Ovary (tissue), 3 donors: Measurements from ENCODE around the gene CLIC5.

Experiments used
- EP300 ChIP-seq: sonication (generic); formaldehyde crosslinking; IDR thresholded peaks from one replicate; pipeline ENCODE4 v1.6.1; 2017; ENCODE audit warnings: antibody characterized with exemption
- POLR2A ChIP-seq: fragments of 450-650 bp; IDR thresholded peaks from one replicate; pipeline ENCODE4 v1.6.1; 2017; ENCODE audit warnings: antibody characterized with exemption, mild to moderate bottlenecking, moderate library complexity
- TF ChIP-seq, protein P1 (sequence below), 3 donors: fragments of 450-650 bp in 2 of 3; fragments of 200-600 bp in 1 of 3; IDR thresholded peaks; one replicate each; pipeline versions ENCODE4 v1.5.1 to v1.8.0; 2016 to 2022; ENCODE audit warnings: antibody characterized with exemption in 3 of 3, mild to moderate bottlenecking in 1 of 3
- donor health status: DM: no; HTN: no; CAD: no.

GRCh38 chr6:46053039-46053933, 37.6 kb upstream of the CLIC5 start:
- TF ChIP-seq, protein P1, sequence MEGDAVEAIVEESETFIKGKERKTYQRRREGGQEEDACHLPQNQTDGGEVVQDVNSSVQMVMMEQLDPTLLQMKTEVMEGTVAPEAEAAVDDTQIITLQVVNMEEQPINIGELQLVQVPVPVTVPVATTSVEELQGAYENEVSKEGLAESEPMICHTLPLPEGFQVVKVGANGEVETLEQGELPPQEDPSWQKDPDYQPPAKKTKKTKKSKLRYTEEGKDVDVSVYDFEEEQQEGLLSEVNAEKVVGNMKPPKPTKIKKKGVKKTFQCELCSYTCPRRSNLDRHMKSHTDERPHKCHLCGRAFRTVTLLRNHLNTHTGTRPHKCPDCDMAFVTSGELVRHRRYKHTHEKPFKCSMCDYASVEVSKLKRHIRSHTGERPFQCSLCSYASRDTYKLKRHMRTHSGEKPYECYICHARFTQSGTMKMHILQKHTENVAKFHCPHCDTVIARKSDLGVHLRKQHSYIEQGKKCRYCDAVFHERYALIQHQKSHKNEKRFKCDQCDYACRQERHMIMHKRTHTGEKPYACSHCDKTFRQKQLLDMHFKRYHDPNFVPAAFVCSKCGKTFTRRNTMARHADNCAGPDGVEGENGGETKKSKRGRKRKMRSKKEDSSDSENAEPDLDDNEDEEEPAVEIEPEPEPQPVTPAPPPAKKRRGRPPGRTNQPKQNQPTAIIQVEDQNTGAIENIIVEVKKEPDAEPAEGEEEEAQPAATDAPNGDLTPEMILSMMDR (IDR thresholded peaks at IDR 0.05), result no peak
- no peak for TF ChIP-seq EP300
- no peak for TF ChIP-seq POLR2A
